Gastroesophageal sphincter (tissue), 4 donors: Measurements from ENCODE around the gene TMEM114. TPM values are rescaled to one million over a fixed set of nuclear protein-coding genes. Genes with fewer than 3 reads are reported as not detected.

Experiments
- ATAC-seq: fragments of 150-250 bp; one replicate; pipeline ENCODE4 v1.9.1; 2016; ENCODE audit warnings: mild to moderate bottlenecking, moderate library complexity
- H3K27ac ChIP-seq, 4 donors: fragments of 200-600 bp; sonication (generic) in 3 of 4; 1 replicate in 3 of 4; 2 replicates in 1 of 4; pipeline ENCODE4 v1.5.1; 2016 to 2019
- H3K27me3 ChIP-seq: fragments of 200-600 bp; sonication (generic); one replicate; pipeline ENCODE4 v1.5.1; 2019
- H3K36me3 ChIP-seq, 2 donors: fragments of 200-600 bp; sonication (generic); one replicate each; pipeline ENCODE4 v1.5.1; 2019; ENCODE audit warnings: control low read depth in 1 of 2
- H3K4me1 ChIP-seq, 3 donors: fragments of 200-600 bp; sonication (generic); 1 replicate in 2 of 3; 2 replicates in 1 of 3; pipeline ENCODE4 v1.5.1; 2016 to 2019; ENCODE audit warnings: control low read depth in 2 of 3
- H3K4me3 ChIP-seq, 2 donors: fragments of 200-600 bp; sonication (generic); one replicate each; pipeline ENCODE4 v1.5.1; 2019; ENCODE audit warnings: mild to moderate bottlenecking in 1 of 2, moderate library complexity in 1 of 2
- H3K9me3 ChIP-seq, 3 donors: fragments of 200-600 bp; sonication (generic); one replicate each; pipeline ENCODE4 v1.5.1; 2017 to 2019; ENCODE audit warnings: control low read depth in 2 of 3
- CTCF ChIP-seq, 4 experiments: fragments of 200-600 bp in 2 of 4; fragments of 450-650 bp in 2 of 4; sonication (generic) in 1 of 4; IDR thresholded peaks; one replicate each; pipeline ENCODE4 v1.5.1; 2017 to 2019; ENCODE audit warnings: antibody characterized with exemption in 4 of 4, mild to moderate bottlenecking in 2 of 4, moderate library complexity in 2 of 4
- EP300 ChIP-seq: sonication (generic); formaldehyde crosslinking; IDR thresholded peaks from one replicate; pipeline ENCODE4 v1.6.1; 2017; ENCODE audit warnings: antibody characterized with exemption, mild to moderate bottlenecking
- POLR2A ChIP-seq, 2 donors: fragments of 450-650 bp; IDR thresholded peaks; one replicate each; pipeline ENCODE4 v1.6.1; 2017; ENCODE audit warnings: antibody characterized with exemption in 2 of 2, mild to moderate bottlenecking in 2 of 2, moderate library complexity in 1 of 2
- POLR2AphosphoS5 ChIP-seq: sonication (generic); formaldehyde crosslinking; IDR thresholded peaks from one replicate; pipeline ENCODE4 v1.6.1; 2017; ENCODE audit warnings: antibody characterized with exemption
- WGBS, 2 donors: methylation state at CpG; one replicate each; pipeline ENCODE4 v1.1.5; 2018; ENCODE audit warnings: low coverage in 1 of 2; 5-methylcytosine and 5-hydroxymethylcytosine counted together
- total RNA-seq, 4 donors: library from RNA; depleted of rRNA; stranded (reverse); fragments of >200 nt; gene quantifications; one replicate each; pipeline ENCODE4 v1.1.0, GENCODE V29; 2016

TMEM114 gene
- total RNA-seq, 4 donors from 2014 or later, result not detected

GRCh38 chr16:8631818-8632465 lies 41.6 kb upstream of the TMEM114 start:
- Histone ChIP-seq H3K4me3 (no peak overlapping the region), H3K4me1 (no peaks in the 10 kb centered on the region), H3K27me3 (no peaks in the 10 kb centered on the region), H3K36me3 (peaks cover 0 to 96% of the 10 kb centered on the region in 2 donors), H3K27ac (peak overlapping the region in 1 of 4 donors; percentile 10), H3K9me3 (no peaks in the 10 kb centered on the region)
- ATAC-seq, result no peak
- TF ChIP-seq CTCF (IDR thresholded peaks at IDR 0.05) (no peak), POLR2A (IDR thresholded peaks at IDR 0.05) (no peak)
- WGBS, 2 donors, result 69 to 77% methylated on average over 7 to 13 of the region's 15 CpGs

- Histone ChIP-seq H3K4me1 (no peaks in the 10 kb centered on the region), H3K36me3 (peaks cover 0 to 96% of the 10 kb centered on the region in 2 donors), H3K27me3 (no peaks in the 10 kb centered on the region), H3K4me3 (no peak overlapping the region), H3K9me3 (no peaks in the 10 kb centered on the region), H3K27ac (no peak overlapping the region)
- no peak for TF ChIP-seq POLR2AphosphoS5
- no peak for TF ChIP-seq POLR2A (IDR thresholded peaks at IDR 0.05)
- TF ChIP-seq EP300, result no peak
- TF ChIP-seq CTCF (IDR thresholded peaks at IDR 0.05), result no peak
- ATAC-seq, result no peak
- WGBS, 2 donors, result 61 to 74% methylated on average over 5 to 8 of the region's 9 CpGs
These were observed 41.1 kb upstream of the TMEM114 start for GRCh38 chr16:8631373-8631772.

DNA sequence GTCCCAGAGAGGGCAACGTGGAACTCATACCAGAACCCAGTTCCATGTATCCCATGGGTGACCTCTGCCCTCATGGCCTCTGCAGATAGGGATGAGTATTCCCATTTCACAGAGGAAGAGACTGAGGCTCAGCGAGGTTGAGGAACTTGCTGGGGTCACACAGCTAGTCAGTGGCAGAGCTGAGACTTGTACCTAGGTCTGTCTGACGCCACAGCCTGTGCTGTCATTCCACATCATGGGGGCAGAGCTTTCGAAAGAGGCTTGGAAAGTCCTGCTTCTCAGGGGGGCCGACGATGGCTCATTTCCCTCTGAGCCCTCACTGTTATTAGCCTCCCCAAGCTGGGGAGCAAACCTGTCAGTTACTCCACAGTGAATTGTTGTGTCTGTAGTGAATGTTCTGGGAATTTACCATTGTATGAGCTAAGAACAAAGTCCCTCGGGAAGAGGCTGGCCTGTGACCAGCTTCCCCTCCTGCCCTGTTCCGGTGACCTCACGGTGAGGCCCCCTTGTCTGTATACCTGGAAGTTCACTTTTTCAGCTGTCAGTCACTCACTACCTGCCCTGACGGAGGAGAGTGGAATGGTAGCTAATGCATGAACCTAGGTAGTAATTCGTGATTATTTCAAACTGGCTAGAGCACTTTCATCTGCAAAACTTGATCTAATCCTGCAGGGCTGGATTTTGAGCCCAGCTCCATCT lies 40.1 kb upstream of the TMEM114 start:
- Histone ChIP-seq H3K9me3 (no peaks in the 10 kb centered on the region), H3K27me3 (no peaks in the 10 kb centered on the region), H3K36me3 (peaks cover 0 to 96% of the 10 kb centered on the region in 2 donors), H3K4me1 (no peaks in the 10 kb centered on the region), H3K4me3 (no peak overlapping the region), H3K27ac (no peak overlapping the region)
- no peak for ATAC-seq
- TF ChIP-seq POLR2AphosphoS5 (no peak), POLR2A (IDR thresholded peaks at IDR 0.05) (no peak), EP300 (no peak), CTCF (IDR thresholded peaks at IDR 0.05) (no peak)
- WGBS, 2 donors, result 73 to 93% methylated on average over 2 to 7 of the region's 11 CpGs

GRCh38 chr16:8628981-8629725 lies 38.8 kb upstream of the TMEM114 start:
- H3K27ac ChIP-seq, result no peak overlapping the region
- no peak overlapping the region for H3K4me3 ChIP-seq
- no peak for ATAC-seq
- peaks cover 0 to 4% (median 0%) of the 10 kb centered on the region in 3 donors for H3K4me1 ChIP-seq
- no peaks in the 10 kb centered on the region for H3K27me3 ChIP-seq
- TF ChIP-seq EP300, result no peak
- no peak for TF ChIP-seq POLR2AphosphoS5
- TF ChIP-seq POLR2A (IDR thresholded peaks at IDR 0.05), result no peak
- no peak for TF ChIP-seq CTCF (IDR thresholded peaks at IDR 0.05)
- no peaks in the 10 kb centered on the region for H3K9me3 ChIP-seq
- 94 to 100% methylated on average over 2 to 13 of the region's 16 CpGs for WGBS, 2 donors
- H3K36me3 ChIP-seq, result peaks cover 0 to 97% of the 10 kb centered on the region in 2 donors
